Stimulated activated CD4-positive, alpha-beta T cell treated with anti-CD3 and anti-CD28 coated beads, TNF-alpha, amount 100 ng/mL, for 4 hours (primary cell): ENCODE results near the gene ST8SIA2.

ENCODE experiments used
- DNase-seq, 3 experiments: peaks; one replicate each; pipeline ENCODE4 v3.0.0-alpha.2; 2020; ENCODE audit warnings: low read depth in 3 of 3

Gene ST8SIA2, protein sequence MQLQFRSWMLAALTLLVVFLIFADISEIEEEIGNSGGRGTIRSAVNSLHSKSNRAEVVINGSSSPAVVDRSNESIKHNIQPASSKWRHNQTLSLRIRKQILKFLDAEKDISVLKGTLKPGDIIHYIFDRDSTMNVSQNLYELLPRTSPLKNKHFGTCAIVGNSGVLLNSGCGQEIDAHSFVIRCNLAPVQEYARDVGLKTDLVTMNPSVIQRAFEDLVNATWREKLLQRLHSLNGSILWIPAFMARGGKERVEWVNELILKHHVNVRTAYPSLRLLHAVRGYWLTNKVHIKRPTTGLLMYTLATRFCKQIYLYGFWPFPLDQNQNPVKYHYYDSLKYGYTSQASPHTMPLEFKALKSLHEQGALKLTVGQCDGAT

DNA sequence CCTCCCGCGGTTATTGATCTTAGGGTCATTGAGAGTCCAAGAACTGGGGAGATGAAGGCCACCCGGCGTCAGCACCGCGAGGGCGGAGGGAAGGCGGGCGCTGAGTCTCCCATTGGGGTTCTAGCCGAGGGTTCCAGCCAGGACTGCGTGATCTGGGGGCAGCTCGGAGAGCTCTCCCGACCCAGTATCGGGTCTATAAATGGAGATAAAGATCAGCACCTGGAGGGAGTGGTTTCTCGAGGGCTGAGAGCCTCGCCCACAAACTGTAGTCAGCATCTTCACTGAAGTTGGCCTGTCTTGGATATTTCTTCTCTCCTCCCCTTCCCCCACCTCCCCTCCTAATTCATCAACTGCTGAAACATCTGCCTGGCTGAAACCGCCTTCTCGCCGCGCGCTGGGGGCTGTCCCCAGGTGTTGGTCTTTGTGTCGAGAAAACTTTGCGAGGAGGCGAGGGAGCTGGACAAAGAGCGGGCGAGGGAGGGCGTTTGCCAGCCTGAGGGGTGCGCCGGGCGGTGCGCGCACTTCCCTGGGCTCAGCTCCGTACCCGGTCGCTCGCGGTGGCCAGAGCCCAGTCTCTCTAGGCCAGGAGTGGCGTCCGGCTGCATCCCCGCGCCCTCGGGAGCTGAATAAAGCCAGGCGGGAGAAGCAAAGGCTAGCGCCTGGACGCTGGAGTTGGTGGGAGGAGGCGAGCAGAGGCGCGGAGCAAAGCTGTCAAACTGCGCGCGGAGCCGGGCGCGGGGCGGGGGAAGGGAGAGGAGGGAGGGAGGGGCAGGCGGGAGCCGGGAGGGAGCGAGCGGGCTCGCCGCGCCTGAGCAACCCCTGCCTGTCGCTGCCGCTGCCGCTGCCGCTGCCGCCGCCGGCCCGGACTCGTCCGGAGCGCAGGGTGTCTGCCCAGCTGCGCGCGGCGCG lies at the start of gene ST8SIA2:
TSS of gene ST8SIA2 (plus strand) at position 811 of the 909 bp plus-strand sequence. CDS start 184 bp downstream, outside the sequence.
- DNase-seq = no peak

DNA sequence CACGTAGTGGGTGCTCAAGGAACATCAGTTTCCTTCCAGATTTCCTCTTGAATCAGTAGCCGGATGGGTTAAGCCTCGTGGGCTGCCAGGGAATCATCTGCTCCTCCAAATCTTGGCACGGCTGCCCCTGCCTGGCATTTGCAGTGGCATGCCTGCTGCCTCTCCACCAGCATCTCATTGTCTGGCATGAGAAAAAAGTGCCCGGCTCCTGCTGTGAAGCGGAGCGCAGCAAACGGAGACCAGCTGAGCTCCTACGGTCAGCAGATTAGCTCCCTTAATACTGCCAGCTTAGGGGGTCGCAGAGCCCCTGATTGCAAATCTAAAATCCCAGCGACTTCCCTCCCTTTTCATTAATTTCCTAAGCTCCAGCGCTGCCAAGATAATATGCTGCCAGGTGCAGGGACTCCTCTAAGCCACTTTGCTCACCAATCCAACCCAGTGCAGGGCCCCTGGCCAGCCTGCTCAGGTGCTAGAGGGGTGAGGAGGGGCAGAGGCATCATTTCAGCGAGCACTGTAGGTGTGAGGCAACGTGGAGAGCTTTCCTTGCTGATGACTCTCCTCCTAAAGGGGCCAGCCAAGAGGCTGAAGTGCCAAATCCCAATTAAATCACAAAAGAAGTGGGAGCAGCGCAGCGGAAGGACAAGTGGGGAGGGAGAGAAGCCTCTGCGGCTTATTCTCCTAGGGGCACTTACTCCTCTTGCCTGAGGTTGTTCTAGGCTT lies 49.6 kb upstream of the ST8SIA2 start:
- no peak for DNase-seq

DNA sequence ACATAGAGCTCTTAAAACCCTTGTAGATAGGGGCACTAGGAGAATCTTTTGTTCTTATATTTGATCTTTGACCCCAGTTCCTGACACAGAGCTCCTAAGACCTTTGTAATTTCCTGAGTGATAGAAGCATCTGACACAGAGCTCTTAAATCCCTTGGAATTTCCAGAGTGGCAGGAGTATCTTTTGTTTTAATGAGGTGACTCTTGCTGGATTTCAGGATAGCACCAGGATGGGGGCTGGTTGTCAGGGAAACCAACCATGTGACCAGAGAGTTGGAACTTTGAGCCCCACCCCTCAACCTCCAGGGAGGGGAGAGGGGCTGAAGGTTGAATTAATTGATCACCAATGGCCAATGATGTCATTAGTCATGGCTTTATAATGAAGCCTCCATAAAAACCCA lies 47.6 kb upstream of the ST8SIA2 start:
- no peak for DNase-seq

DNA sequence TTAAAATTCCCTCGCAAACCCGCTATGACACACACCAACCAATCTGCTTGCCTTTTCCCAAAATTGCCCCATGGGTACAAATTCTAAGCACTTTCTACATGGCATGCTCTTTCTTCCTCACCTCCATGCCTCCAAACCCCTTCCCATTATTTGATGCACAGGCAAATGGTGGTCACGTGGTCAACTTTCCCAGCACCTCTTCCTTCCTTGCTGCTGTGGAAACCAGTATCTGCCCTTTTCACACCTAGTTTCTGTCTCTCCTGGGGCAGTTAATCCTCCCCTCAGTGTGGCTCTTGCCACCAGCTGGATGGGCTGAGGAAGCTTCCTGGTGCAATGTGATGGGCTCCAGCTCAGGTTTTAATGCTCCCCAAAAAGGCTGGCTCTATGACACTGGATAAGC lies 38.4 kb upstream of the ST8SIA2 start:
- no peak for DNase-seq

DNA sequence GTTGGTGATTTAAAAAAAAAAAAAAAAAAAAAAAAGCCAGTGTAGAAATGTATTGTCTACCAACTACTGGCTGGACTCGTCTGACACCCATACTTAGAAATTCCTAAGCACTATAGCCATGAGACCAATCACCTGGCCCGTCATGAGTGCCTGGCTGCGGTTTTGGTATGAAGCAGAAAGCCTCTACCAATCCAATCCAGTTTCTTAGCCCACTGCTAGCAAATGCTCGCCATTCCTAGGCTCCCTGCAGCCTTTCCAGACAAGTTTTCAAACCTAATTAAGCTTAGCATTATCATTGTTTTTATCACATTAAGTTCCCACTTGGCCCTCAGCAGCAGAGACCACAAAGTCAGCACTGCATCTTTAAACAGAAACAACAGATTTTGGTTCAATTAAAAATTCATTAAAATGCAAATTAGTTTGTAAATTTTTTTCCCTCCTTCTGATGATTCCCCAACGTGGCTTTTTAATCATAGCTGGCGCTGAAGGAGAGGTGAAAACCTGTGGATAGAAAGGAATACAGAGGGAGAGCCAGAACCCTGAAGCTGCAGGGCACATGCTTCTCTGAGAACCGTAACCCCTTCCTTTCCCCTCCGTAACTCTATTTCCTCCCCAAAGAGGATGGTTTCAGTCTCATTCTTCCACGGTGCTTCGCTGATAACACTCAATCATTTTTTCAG lies 32.2 kb upstream of the ST8SIA2 start:
- DNase-seq = no peak

DNA sequence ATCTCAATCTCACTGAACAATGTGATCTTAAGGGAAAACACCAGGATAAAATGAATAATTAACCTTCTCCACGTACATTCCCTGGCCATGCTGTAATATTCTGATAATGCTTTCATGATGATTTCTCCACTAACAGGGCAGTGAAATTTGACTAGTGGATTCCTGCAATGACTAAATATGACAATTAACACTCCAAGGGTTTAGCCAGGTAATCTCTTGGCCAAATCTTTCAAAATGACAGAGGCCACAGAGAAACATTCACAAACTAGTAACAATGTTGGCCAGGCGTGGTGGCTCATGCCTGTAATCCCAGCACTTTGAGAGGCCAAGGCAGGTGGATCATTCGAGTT lies 31.7 kb upstream of the ST8SIA2 start:
- no peak for DNase-seq

DNA sequence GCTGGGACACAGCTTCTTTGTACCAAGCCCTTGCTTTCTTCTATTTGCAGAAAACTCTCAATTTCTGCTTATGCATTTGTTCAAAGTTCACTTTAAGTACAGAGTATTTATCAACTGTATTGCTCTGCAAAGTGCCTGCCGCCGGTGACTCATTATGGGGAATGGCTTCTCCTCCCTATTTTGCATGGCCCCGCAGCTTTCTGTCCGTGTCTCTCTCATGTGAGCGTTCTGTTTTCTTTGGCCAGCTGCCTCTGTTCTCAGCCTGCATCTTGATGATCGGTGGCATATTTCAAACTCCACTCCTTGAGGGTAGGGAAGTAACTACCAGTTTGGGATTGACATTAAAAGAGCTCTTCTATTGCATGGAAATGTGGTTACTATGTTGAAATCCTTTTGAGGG lies 28.6 kb upstream of the ST8SIA2 start:
- DNase-seq = no peak

DNA sequence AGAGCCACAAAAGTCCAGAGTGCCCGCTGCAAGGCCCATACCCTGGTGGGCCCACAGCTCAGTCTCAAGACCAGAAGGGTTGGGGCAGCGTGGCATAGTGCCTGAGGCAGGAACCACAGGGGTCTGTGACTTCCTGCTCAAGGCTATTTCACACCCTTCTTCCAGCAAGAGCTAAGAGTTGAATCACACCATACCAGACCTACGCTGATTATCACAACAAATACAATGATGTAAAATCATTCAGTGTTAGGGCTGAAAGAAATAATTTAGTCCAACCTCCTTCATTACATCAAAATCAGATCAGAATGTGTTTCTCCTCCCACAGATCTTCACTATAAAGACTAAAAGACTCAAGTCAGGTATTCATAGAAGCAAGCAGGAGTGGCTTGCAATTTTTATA lies 27.8 kb upstream of the ST8SIA2 start:
- no peak for DNase-seq

DNA sequence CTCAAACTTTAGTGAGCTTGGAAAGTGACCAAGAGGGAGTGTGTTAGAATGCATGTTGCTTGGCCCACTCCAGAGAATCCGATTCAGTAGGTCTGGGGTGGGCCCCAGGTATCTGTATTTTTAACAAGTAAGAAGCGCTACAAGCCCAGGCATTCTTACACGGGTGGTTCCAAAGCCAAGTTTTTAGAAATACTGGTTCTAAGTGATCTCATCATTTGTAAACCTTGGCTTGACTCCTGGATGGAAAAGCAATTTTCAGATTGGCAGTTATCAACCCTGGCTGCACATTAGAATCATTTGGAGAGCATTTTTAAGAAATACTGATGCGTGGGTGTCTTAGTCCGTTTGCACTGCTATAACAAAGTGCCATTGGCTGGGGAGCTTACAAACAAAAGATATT lies 27.3 kb upstream of the ST8SIA2 start:
- no peak for DNase-seq

DNA sequence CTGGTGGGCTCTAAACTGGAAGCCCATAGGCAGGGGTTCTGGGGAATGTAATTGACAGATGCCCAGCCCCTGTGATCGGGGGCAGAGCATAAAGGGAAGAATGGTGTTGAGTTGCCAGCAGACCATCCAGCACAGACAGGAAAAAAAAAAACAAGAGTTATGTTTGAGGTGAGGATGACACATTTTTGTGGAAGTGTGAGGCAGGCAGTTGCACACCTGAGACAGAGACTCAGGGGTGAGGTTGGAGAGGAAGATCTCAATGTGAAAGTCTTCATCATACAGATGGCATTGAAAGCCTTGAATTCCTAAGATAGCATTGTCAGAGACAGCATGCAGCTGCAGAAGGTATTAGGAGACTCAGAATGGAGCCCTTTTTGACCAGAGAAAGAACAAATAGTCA lies 18.6 kb upstream of the ST8SIA2 start:
- no peak for DNase-seq

DNA sequence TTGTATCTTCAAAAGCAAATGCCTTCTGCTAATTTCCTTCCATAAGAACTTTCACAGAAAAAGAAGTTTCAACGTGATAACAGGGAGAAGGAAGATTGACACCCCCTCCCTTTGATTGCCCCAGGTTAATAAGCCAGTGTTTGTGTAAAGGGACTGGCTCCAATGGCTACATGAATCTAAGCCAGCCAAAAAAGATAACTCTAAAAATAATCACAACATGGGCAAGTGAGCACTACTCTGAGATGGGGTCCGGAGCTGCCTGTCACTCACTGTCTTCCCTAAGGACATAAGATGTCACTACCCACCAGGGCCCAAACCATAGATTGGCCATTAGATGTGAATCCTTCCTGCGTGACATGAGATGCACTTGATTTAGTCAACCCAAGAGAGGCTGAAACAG lies 17.6 kb upstream of the ST8SIA2 start:
- DNase-seq = no peak

DNA sequence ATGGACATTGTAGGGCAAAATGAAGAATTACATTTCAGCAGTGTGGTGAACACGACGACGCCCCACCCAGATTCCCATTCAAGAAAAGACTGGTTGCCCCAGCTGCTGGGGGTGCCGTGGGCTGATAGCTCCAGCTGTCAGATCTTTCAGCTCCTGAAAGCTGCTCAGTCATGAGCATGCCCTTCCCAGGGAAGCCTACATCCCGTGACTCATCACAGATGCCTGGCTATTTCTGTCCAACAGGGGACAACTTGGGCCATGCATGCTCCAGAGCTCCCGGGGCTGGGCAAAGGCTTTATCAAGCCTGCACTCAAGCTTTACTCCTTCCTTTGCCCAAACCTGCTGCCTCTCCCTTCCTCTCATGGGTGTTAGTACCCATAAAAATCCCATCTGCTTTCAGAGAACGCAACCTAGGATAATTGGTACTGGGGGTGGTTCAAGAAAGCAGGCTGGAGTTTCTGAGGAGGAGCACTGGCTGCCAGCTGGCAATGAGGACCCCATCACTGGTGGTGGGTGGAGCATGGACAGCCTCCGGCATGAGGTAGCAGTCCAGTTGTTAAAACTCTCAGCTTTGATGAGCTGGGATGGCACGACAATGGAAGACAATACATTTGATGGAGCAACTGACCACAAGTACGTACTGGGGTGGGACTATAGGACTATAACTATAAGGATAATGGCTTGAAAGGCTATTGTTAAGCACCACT lies 16.4 kb upstream of the ST8SIA2 start:
- DNase-seq = no peak

DNA sequence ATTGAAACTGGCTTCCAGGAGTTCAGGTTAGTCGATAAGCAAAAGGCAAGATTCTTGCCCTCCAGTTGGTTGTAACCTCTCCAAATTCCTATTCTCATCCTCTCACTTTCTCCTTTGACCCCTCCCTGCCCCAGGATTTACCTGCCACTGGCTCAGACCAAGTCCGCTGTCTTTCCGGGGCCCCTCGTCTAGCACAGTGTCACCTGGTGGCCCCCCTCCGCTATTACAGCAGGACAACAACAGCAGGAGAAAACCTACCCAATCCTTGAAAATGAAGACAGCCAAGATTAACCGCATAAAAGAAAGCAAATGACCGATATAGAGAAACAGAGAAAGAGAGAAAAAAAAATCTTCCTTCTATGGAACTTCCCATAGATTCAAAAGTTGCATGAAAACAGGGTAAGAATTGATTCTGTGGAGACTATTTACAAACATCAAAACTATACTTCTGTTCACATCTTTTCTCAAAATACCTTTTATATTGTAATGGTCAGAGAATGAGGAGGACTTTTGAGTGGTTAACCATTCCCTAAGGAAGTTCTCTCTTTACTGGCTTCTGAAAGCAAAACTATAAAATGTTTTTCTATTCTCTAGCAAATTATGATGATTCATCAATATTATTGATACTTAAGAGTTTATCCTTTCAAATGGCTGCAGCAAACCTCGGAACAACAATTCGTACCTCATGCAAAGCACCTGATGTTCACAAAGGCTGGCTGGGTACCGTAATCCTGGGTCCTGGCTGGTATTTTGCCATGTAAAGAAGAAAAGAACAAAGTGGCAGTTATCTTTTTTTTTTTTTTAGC lies 10.0 kb upstream of the ST8SIA2 start:
- no peak for DNase-seq

DNA sequence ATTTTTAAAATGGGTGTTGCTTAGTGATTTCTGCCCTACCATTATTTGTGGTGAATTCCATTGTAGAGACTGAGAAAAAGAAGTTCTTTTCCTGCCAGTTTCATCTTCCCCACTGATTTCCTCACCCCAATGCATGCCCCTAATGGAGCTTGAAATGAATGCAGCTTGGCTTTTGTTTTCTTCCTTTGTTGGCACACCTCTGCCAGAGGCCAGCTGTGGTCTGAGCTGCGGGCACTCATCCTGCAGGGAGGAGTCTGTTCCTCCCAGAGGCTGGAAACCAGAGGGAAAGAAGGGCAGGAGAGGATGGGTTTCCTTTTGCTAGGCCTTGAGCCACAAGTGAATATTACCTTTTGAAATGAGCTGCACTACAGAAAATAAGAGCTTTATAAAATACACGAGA lies 9.3 kb upstream of the ST8SIA2 start:
- no peak for DNase-seq

DNA sequence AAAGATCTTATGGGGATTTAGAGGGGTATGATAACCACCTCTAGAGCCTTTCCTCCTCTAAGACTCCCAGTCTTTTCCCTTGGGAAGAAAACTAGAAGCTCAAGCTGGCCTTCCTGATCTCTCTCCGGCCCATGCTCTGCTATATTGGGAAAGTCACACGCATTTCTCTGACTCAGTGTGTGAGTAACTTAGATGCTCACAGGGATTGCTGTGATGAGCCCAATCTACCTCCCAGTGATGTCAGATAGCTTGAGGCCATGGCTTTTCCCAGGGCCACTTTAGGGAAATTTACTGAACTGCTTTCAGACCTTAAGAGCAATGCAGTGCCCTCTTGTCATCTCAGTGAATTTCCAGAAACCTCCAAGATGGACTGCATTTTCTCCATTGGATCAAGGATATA lies 8.6 kb upstream of the ST8SIA2 start:
- no peak for DNase-seq

DNA sequence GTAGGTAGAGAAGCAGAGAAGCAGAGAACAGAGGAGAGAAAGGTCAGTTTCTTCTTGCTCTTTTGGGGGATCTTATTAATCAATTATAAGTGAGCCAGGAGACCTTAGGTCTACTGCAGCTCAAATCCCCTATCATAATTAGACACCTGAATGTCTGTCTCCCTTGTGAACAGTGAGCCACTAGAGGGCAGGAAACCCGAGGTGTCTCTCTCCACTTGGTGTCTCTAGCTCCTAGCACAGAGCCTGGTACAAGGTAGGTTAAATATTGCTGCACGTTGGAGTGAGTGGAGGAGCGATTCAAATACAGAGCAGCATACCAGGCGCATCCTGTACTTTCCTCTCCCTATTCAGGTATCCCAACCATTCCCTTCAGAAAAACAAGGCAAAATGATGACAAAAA lies 2.0 kb upstream of the ST8SIA2 start:
- DNase-seq = no peak

DNA sequence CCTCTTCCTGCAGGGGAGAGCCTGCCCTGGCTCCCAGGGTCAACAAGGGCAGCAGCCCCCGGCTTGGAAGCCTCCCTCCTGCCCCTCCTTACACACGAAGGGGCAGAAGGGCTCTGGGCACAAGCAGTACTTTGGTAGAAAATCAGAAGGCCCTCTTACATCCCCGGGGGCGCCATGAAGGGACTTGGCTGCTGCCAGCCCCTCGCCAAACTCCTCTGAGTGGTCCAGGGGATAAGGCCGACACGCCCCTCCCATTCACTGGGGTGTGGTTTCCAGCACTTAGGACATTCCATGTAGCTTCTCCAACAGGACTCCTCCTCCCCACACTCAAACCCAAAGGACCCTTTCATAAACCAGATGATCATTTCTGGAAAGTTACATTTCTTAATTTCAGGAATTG lies 1.2 kb upstream of the ST8SIA2 start:
- DNase-seq = no peak

DNA sequence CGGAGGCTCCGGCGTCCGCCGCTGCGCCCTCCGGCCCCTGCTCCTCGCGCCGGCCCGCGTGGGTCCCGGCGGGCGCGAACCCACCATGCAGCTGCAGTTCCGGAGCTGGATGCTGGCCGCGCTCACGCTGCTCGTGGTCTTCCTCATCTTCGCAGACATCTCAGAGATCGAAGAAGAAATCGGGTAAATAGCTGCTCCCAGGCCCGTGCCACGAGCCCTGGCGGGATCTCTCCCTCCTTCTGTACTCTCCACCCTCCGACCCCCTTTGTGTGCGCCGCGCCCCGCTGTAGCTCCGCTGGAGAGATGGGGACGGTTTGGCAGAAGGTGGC lies 263 bp downstream of the ST8SIA2 start:
- no peak for DNase-seq

DNA sequence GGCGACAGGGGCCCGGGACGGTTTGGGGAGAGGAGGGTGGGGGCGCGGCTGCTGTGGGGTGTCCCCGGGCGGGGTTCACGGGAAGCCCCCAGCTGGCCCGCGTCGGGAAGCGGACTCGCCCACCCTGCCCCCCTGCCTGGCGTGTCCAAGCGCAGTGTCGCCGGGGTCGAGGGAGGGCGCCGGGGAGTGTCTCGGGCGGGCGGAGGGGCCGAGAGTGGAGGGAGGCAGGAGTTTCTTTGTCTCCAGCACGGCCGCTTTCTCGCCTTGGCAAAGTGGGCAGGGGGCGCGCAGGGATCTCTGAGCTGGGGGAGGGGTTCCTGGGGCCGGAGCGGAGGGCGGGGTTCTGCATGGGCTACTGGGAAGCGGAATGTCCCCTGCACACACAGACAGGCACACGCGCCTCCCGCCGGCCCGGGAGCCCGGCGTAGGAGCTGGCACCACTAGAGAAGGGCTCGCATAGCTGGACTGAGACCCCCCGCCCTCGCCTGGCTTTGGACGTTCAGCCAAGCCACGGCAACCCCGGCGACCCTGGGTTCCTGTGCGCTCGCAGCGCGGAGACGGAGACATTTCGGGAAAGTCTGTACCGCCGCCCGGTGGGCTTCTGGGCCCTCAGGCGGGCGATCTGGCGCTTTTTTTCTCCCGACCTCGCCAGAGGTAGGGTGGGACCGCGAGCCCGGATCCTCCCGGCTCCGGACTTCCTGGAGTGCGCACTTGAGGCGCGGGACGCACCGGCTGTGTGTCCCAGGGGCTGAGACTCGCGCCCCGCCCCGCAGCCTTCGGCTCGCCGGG lies 822 bp downstream of the ST8SIA2 start:
- DNase-seq = no peak
